H9 (cell line): ENCODE results near the gene PTPN2. TPM values are rescaled to one million over a fixed set of nuclear protein-coding genes. Genes with fewer than 3 reads are reported as not detected.
A peak's percentile ranks its signal among the peaks of the same experiment; 100 is the strongest.

ENCODE experiments used
- DNase-seq: peaks from one replicate; pipeline ENCODE4 v3.0.0-alpha.2; 2017
- H2AFZ ChIP-seq: one replicate; pipeline ENCODE4 v1.6.1; 2013; ENCODE audit warnings: mild to moderate bottlenecking, low read length, control low read depth, moderate library complexity
- H2AK5ac ChIP-seq: 2 replicates; pipeline ENCODE4 v1.6.1; 2013; ENCODE audit warnings: low read length, control low read depth, mixed read lengths; ENCODE audit not compliant: insufficient read length
- H2BK120ac ChIP-seq: one replicate; pipeline ENCODE4 v1.6.1; 2013; ENCODE audit warnings: low read depth, mild to moderate bottlenecking, low read length, control low read depth, inconsistent platforms; ENCODE audit not compliant: poor library complexity, severe bottlenecking
- H2BK12ac ChIP-seq: 2 replicates; pipeline ENCODE4 v1.6.1; 2013; ENCODE audit warnings: low read length, control low read depth, mixed read lengths, low read depth; ENCODE audit not compliant: insufficient read length
- H2BK15ac ChIP-seq: 2 replicates; pipeline ENCODE4 v1.6.1; 2013; ENCODE audit warnings: low read depth, low read length, control low read depth
- H2BK20ac ChIP-seq: one replicate; pipeline ENCODE4 v1.6.1; 2013; ENCODE audit warnings: low read depth, mild to moderate bottlenecking, low read length, control low read depth, inconsistent platforms; ENCODE audit not compliant: poor library complexity, severe bottlenecking
- H2BK5ac ChIP-seq: 2 replicates; pipeline ENCODE4 v1.6.1; 2013; ENCODE audit warnings: low read length, control low read depth, mixed read lengths; ENCODE audit not compliant: insufficient read length
- H3K14ac ChIP-seq: 2 replicates; pipeline ENCODE4 v1.6.1; 2013; ENCODE audit warnings: low read length, control low read depth; ENCODE audit not compliant: insufficient read depth
- H3K18ac ChIP-seq: 2 replicates; pipeline ENCODE4 v1.6.1; 2013; ENCODE audit warnings: low read depth, mild to moderate bottlenecking, mixed read lengths, low read length, control low read depth; ENCODE audit not compliant: insufficient read length
- H3K23ac ChIP-seq: 2 replicates; pipeline ENCODE4 v1.6.1; 2013; ENCODE audit warnings: low read length, control low read depth, mixed read lengths, low read depth; ENCODE audit not compliant: insufficient read length
- H3K23me2 ChIP-seq: 2 replicates; pipeline ENCODE4 v1.6.1; 2013; ENCODE audit warnings: low read depth, mild to moderate bottlenecking, mixed read lengths, low read length, control low read depth; ENCODE audit not compliant: insufficient read length, poor library complexity, severe bottlenecking
- H3K27ac ChIP-seq: 2 replicates; pipeline ENCODE4 v1.5.1; 2013; ENCODE audit warnings: low read length, control low read depth, mixed read lengths, low read depth; ENCODE audit not compliant: insufficient read length
- H3K27me3 ChIP-seq: 2 replicates; pipeline ENCODE4 v1.6.1; 2013; ENCODE audit warnings: low read length, control low read depth, inconsistent platforms; ENCODE audit not compliant: insufficient read depth
- H3K4ac ChIP-seq: 2 replicates; pipeline ENCODE4 v1.6.1; 2013; ENCODE audit warnings: low read depth, mild to moderate bottlenecking, control low read depth, inconsistent platforms, low read length, moderate library complexity
- H3K4me1 ChIP-seq: 2 replicates; pipeline ENCODE4 v1.6.1; 2013; ENCODE audit warnings: low read length, control low read depth, inconsistent platforms; ENCODE audit not compliant: insufficient read depth
- H3K4me2 ChIP-seq: 2 replicates; pipeline ENCODE4 v1.6.1; 2013; ENCODE audit warnings: low read length, control low read depth, mixed read lengths; ENCODE audit not compliant: insufficient read length, insufficient read depth
- H3K56ac ChIP-seq: 2 replicates; pipeline ENCODE4 v1.6.1; 2013; ENCODE audit warnings: low read depth, mild to moderate bottlenecking, mixed read lengths, low read length, control low read depth; ENCODE audit not compliant: insufficient read length
- H3K79me1 ChIP-seq: 2 replicates; pipeline ENCODE4 v1.6.1; 2013; ENCODE audit warnings: low read depth, mild to moderate bottlenecking, moderate library complexity, low read length, control low read depth, inconsistent platforms; ENCODE audit not compliant: insufficient read depth, poor library complexity, severe bottlenecking
- H3K79me2 ChIP-seq: 2 replicates; pipeline ENCODE4 v1.6.1; 2013; ENCODE audit warnings: low read length, control low read depth, inconsistent platforms; ENCODE audit not compliant: insufficient read depth
- H3K9ac ChIP-seq: 2 replicates; pipeline ENCODE4 v1.6.1; 2013; ENCODE audit warnings: low read length, control low read depth, mixed read lengths; ENCODE audit not compliant: insufficient read length; ENCODE audit errors: extremely low read depth
- H3K9me3 ChIP-seq: one replicate; pipeline ENCODE4 v1.6.1; 2013; ENCODE audit warnings: low read depth, low read length, inconsistent platforms; ENCODE audit not compliant: control insufficient read depth
- H3T11ph ChIP-seq: one replicate; pipeline ENCODE4 v1.6.1; 2013; ENCODE audit warnings: mild to moderate bottlenecking, low read length, control low read depth, inconsistent platforms
- H4K20me1 ChIP-seq: one replicate; pipeline ENCODE4 v1.6.1; 2013; ENCODE audit not compliant: control insufficient read depth, insufficient read length, insufficient read depth
- H4K5ac ChIP-seq: 2 replicates; pipeline ENCODE4 v1.6.1; 2013; ENCODE audit warnings: low read depth, mild to moderate bottlenecking, mixed read lengths, low read length, control low read depth; ENCODE audit not compliant: insufficient read length
- H4K8ac ChIP-seq: replicated peaks from 2 replicates; pipeline ENCODE4 v1.6.1; 2013; ENCODE audit warnings: low read length, control low read depth, mixed read lengths, low read depth; ENCODE audit not compliant: insufficient read length
- H4K91ac ChIP-seq: 2 replicates; pipeline ENCODE4 v1.6.1; 2013; ENCODE audit warnings: low read depth, mild to moderate bottlenecking, moderate library complexity, mixed read lengths, low read length, control low read depth; ENCODE audit not compliant: insufficient read length
- H3K27ac Mint-ChIP-seq, 3 experiments: 2 replicates in 2 of 3; 3 replicates in 1 of 3; pipeline ENCODE4 v1.8.0; 2020 to 2021; ENCODE audit warnings: mixed read lengths in 3 of 3, mild to moderate bottlenecking in 1 of 3, moderate library complexity in 1 of 3
- H3K27me3 Mint-ChIP-seq: 2 replicates; pipeline ENCODE4 v1.8.0; 2021; ENCODE audit warnings: low read depth, mild to moderate bottlenecking, moderate library complexity, mixed read lengths
- H3K36me3 Mint-ChIP-seq, 3 experiments: 2 replicates in 2 of 3; 3 replicates in 1 of 3; pipeline ENCODE4 v1.8.0; 2020 to 2021; ENCODE audit warnings: low read depth in 3 of 3, mixed read lengths in 3 of 3; ENCODE audit not compliant: insufficient read depth in 1 of 3
- H3K4me1 Mint-ChIP-seq, 2 experiments: 2 replicates each; pipeline ENCODE4 v1.8.0; 2020; ENCODE audit warnings: mixed read lengths in 2 of 2
- H3K4me3 Mint-ChIP-seq, 2 experiments: 2 replicates in 1 of 2; 3 replicates in 1 of 2; pipeline ENCODE4 v1.8.0; 2020 to 2021; ENCODE audit warnings: mild to moderate bottlenecking in 2 of 2, mixed read lengths in 2 of 2, moderate library complexity in 1 of 2
- H3K9me3 Mint-ChIP-seq, 2 experiments: 2 replicates in 1 of 2; 3 replicates in 1 of 2; pipeline ENCODE4 v1.8.0; 2020; ENCODE audit warnings: mild to moderate bottlenecking in 2 of 2, mixed read lengths in 2 of 2, moderate library complexity in 1 of 2
- CTCF ChIP-seq: fragments of 200-600 bp; sonication (generic); conservative IDR thresholded peaks from 3 replicates; pipeline ENCODE4 v1.8.0; 2021; ENCODE audit warnings: antibody characterized with exemption, mild to moderate bottlenecking
- WGBS: extraction: QIAGEN DNeasy Blood & Tissue Kit; methylation state at CpG from one replicate; pipeline ENCODE4 v1.1.7; 2013; ENCODE audit warnings: missing lambda C conversion rate, low lambda C conversion rate, mixed read lengths; ENCODE audit not compliant: insufficient read length; ENCODE audit errors: extremely low coverage; 5-methylcytosine and 5-hydroxymethylcytosine counted together
- total RNA-seq: library from RNA; stranded (reverse); gene quantifications from 2 replicates; pipeline ENCODE4 v1.2.1, GENCODE V29; 2021

Gene PTPN2
- total RNA-seq, 1 experiment from 2014 or later, result 48.7 TPM

- H3K9me3 Mint-ChIP-seq, result peaks cover 0 to 8% of the 10 kb centered on the region in 2 experiments; a peak in 2 of 5 replicates
- Histone ChIP-seq H3K14ac (peak overlapping the region; percentile 62), H2BK20ac (no peak overlapping the region), H3K79me1 (peaks cover 5% of the 10 kb centered on the region), H2BK15ac (no peak overlapping the region), H2AFZ (no peak overlapping the region), H3K9me3 (no peaks in the 10 kb centered on the region), H2BK120ac (no peak overlapping the region), H3K23me2 (peaks cover 10% of the 10 kb centered on the region), H4K20me1 (peaks cover 2% of the 10 kb centered on the region), H3K9ac (peak overlapping the region; percentile 85), H4K8ac (no peak overlapping the region), H4K5ac (no peak overlapping the region), H3K56ac (no peak overlapping the region), H3K27me3 (no peaks in the 10 kb centered on the region), H3K23ac (no peak overlapping the region), H3K27ac (no peak overlapping the region), H2BK12ac (no peak overlapping the region), H2BK5ac (no peak overlapping the region), H3K4me1 (peaks cover 26% of the 10 kb centered on the region), H2AK5ac (no peak overlapping the region), H3K79me2 (peaks cover 29% of the 10 kb centered on the region; the same call in 1 of the 2 replicates), H3K18ac (no peak overlapping the region), H4K91ac (no peak overlapping the region), H3K4me2 (peak overlapping the region; percentile 92), H3T11ph (no peak overlapping the region), H3K4ac (no peak overlapping the region)
- TF ChIP-seq CTCF, result no peak
- no peak for DNase-seq
- no peaks in the 10 kb centered on the region; the same call in 1 of the 2 replicates for H3K27me3 Mint-ChIP-seq
- H3K4me1 Mint-ChIP-seq, result peaks cover 57 to 63% of the 10 kb centered on the region in 2 experiments
- WGBS, result no CpG with 5 or more reads among the region's 22 CpGs
- peak overlapping the region; percentile 81 to 91 for H3K4me3 Mint-ChIP-seq
- peaks cover 0 to 4% (median 0%) of the 10 kb centered on the region in 3 experiments; a peak in 4 of 7 replicates for H3K36me3 Mint-ChIP-seq
- peak overlapping the region; percentile 1 to 89 (median 12); a peak in 6 of 7 replicates for H3K27ac Mint-ChIP-seq
These were observed 1.3 kb downstream of the PTPN2 start for GRCh38 chr18:12882453-12883371.
